ENCODE results near the gene C6orf62. TPM values are rescaled to one million over a fixed set of nuclear protein-coding genes. Genes with fewer than 3 reads are reported as not detected.
"Not testable (repeated sequence)": the region's sequence is repeated elsewhere in the genome, so short reads cannot be mapped to it uniquely, and the experiment has no call there.

C6orf62 gene
- total and polyA plus RNA-seq, 11 donors = 20.8 to 92.8 (median 40.7) TPM

GRCh38 chr6:24699521-24700359 is 19.2 kb downstream of the C6orf62 start:
- ATAC-seq = peak in 1 of 4 donors; percentile 46
- intact Hi-C loops (cut with DNase I) = loop anchor here in 7 of 10 donors (5.0 to 10.0 kb wide), 4 partner anchors 117 to 275 kb away; partner anchors contain the start of gene ALDH5A1 (in 1 of the 7)
- Histone ChIP-seq H3K4me3 (no peak overlapping the region), H3K27me3 (no peaks in the 10 kb centered on the region), H3K9me3 (no peaks in the 10 kb centered on the region), H3K4me1 (peaks cover 0 to 12% (median 0%) of the 10 kb centered on the region in 12 donors), H3K36me3 (peaks cover 0 to 68% (median 41%) of the 10 kb centered on the region in 9 donors), H3K27ac (peak overlapping the region in 1 of 12 donors; percentile 0)
- whole genome bisulfite sequencing, 4 donors = 62 to 79% (median 71%) methylated on average over 3 of the region's 3 CpGs
- no peak for DNase-seq
- TF ChIP-seq POLR2A (IDR thresholded peaks at IDR 0.05) = no peak
- no peak for TF ChIP-seq CTCF (IDR thresholded peaks at IDR 0.05)

GRCh38 chr6:24696097-24696496 is 22.9 kb downstream of the C6orf62 start:
- DNase-seq (no peak), ATAC-seq (no peak)
- Histone ChIP-seq H3K27me3 (no peaks in the 10 kb centered on the region), H3K4me1 (peaks cover 0 to 20% (median 7%) of the 10 kb centered on the region in 12 donors), H3K36me3 (peaks cover 0 to 31% (median 5%) of the 10 kb centered on the region in 9 donors), H3K27ac (no peak overlapping the region), H3K4me3 (no peak overlapping the region), H3K9me3 (no peaks in the 10 kb centered on the region)
- TF ChIP-seq CTCF (IDR thresholded peaks at IDR 0.05) = no peak
- no peak for TF ChIP-seq POLR2A (IDR thresholded peaks at IDR 0.05)
- WGBS, 4 donors = 90 to 98% (median 93%) methylated on average over 2 of the region's 2 CpGs
- intact Hi-C loops (cut with DNase I) = loop anchor here in 6 of 10 donors (5.0 to 10.0 kb wide), 4 partner anchors 114 to 271 kb away; partner anchors contain the start of gene ALDH5A1 (in 1 of the 6)

GRCh38 chr6:24695635-24696034 is 23.3 kb downstream of the C6orf62 start:
- DNase-seq, H3K27ac ChIP-seq, H3K4me3 ChIP-seq, H3K27me3 ChIP-seq, H3K9me3 ChIP-seq: not testable (repeated sequence)
- Histone ChIP-seq H3K4me1 (peaks cover 0 to 24% (median 7%) of the 10 kb centered on the region in 12 donors), H3K36me3 (peaks cover 0 to 27% (median 4%) of the 10 kb centered on the region in 9 donors)
- intact Hi-C loops (cut with DNase I) = loop anchor here in 9 of 10 donors (2.0 to 10.0 kb wide), 7 partner anchors 113 to 271 kb away; partner anchors contain the start of gene ALDH5A1 (in 1 of the 9)
- peak in 10 of 12 donors; percentile 38 to 64 (median 52) for TF ChIP-seq CTCF (IDR thresholded peaks at IDR 0.05)
- ATAC-seq = peak; percentile 72 to 81 (median 78)
- 30 to 36% (median 33%) methylated on average over 8 of the region's 8 CpGs for WGBS, 4 donors

GRCh38 chr6:24694198-24694597 is 24.8 kb downstream of the C6orf62 start:
- ATAC-seq (no peak), DNase-seq (no peak)
- Histone ChIP-seq H3K4me1 (peaks cover 0 to 30% (median 7%) of the 10 kb centered on the region in 12 donors), H3K9me3 (no peaks in the 10 kb centered on the region), H3K27me3 (no peaks in the 10 kb centered on the region), H3K4me3 (no peak overlapping the region), H3K36me3 (peaks cover 0 to 12% (median 4%) of the 10 kb centered on the region in 9 donors), H3K27ac (no peak overlapping the region)
- intact Hi-C loops (cut with DNase I) = loop anchor here in 8 of 10 donors (1.0 to 10.0 kb wide), 7 partner anchors 111 to 269 kb away; partner anchors contain the start of gene ALDH5A1 (in 1 of the 8)
- no peak for TF ChIP-seq CTCF (IDR thresholded peaks at IDR 0.05)
- TF ChIP-seq POLR2A (IDR thresholded peaks at IDR 0.05) = no peak
- 82 to 100% (median 94%) methylated on average over 1 of the region's 1 CpG for WGBS, 4 donors

All from heart left ventricle (tissue), 16 donors.